SK-N-SH (cell line): Measurements from ENCODE around the gene LAMA4.

ENCODE experiments used
- JUND ChIP-seq: IDR thresholded peaks from 2 replicates; pipeline ENCODE4 v1.4.0; 2012
- NFIC ChIP-seq: IDR thresholded peaks from 2 replicates; pipeline ENCODE4 v1.4.0; 2012; ENCODE audit warnings: borderline replicate concordance
- POLR2AphosphoS5 ChIP-seq: IDR thresholded peaks from 2 replicates; pipeline ENCODE4 v1.6.1; 2012; ENCODE audit warnings: low read depth, low read length
- RCOR1 ChIP-seq: fragments of 150-350 bp; IDR thresholded peaks from 2 replicates; pipeline ENCODE4 v1.6.1; 2017; ENCODE audit warnings: antibody characterized with exemption, low read length
- REST ChIP-seq: IDR thresholded peaks from 2 replicates; pipeline ENCODE4 v1.6.1; 2012; ENCODE audit warnings: mild to moderate bottlenecking, low read depth, low read length, moderate library complexity
- SMC3 ChIP-seq: IDR thresholded peaks from 2 replicates; pipeline ENCODE4 v1.6.1; 2012; ENCODE audit warnings: low read depth, low read length, improper control_type of control experiment
- TCF12 ChIP-seq: IDR thresholded peaks from 2 replicates; pipeline ENCODE4 v1.4.0; 2012
- USF2 ChIP-seq: fragments of 150-350 bp; IDR thresholded peaks from 2 replicates; pipeline ENCODE4 v1.6.1; 2017; ENCODE audit warnings: antibody characterized with exemption, low read length, low read depth, borderline replicate concordance
- TF ChIP-seq, protein P1 (sequence below): fragments of 200-600 bp; sonication (generic); IDR thresholded peaks from 2 replicates; pipeline ENCODE4 v1.6.1; 2017; ENCODE audit warnings: antibody characterized with exemption, mild to moderate bottlenecking, moderate library complexity
- TF ChIP-seq, protein P2 (sequence below): IDR thresholded peaks from 2 replicates; pipeline ENCODE4 v1.4.0; 2012; ENCODE audit warnings: low read depth

- TF ChIP-seq, protein P1, sequence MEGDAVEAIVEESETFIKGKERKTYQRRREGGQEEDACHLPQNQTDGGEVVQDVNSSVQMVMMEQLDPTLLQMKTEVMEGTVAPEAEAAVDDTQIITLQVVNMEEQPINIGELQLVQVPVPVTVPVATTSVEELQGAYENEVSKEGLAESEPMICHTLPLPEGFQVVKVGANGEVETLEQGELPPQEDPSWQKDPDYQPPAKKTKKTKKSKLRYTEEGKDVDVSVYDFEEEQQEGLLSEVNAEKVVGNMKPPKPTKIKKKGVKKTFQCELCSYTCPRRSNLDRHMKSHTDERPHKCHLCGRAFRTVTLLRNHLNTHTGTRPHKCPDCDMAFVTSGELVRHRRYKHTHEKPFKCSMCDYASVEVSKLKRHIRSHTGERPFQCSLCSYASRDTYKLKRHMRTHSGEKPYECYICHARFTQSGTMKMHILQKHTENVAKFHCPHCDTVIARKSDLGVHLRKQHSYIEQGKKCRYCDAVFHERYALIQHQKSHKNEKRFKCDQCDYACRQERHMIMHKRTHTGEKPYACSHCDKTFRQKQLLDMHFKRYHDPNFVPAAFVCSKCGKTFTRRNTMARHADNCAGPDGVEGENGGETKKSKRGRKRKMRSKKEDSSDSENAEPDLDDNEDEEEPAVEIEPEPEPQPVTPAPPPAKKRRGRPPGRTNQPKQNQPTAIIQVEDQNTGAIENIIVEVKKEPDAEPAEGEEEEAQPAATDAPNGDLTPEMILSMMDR: no peak
- TF ChIP-seq, protein P2, sequence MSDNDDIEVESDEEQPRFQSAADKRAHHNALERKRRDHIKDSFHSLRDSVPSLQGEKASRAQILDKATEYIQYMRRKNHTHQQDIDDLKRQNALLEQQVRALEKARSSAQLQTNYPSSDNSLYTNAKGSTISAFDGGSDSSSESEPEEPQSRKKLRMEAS: no peak
- TF ChIP-seq USF2 (no peak), REST (no peak), TCF12 (no peak), JUND (no peak), NFIC (no peak), SMC3 (no peak), POLR2AphosphoS5 (no peak), RCOR1 (no peak)
Measured at GRCh38 chr6:112178846-112179245, 75.5 kb downstream of the LAMA4 start.
